ENCODE results near the gene OTUB1. TPM values are rescaled to one million over a fixed set of nuclear protein-coding genes. Genes with fewer than 3 reads are reported as not detected.

Gene OTUB1
- total RNA-seq, 1 experiment from 2014 or later = 119 TPM

DNA sequence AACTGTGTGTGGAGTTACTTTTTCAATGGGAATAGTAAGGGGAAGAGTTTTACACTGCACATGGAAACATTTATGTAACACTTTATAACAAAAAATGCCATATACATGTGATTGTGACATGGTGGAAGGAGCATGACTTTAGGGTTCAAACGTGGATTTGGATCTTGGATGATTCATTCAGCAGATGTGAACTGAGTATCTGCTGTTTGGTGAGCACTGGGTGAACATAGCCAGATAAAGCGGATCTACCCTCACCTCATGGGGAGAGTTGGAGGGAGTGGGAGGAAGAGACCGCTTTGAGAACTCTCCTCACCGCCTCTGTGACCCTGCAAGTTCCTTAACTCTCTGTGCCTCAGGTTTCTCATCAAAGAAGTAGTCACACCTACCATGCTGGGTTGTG is 44.3 kb upstream of the OTUB1 start:
- CTCF ChIA-PET = interaction anchor here (0.5 kb wide), 1 partner anchor 436 kb away, joined by 7 read pairs; the partner anchor contains the start of gene LGALS12
- no TSS peak for BruUV-seq (replicated peaks)
- POLR2A ChIA-PET (ENCODE audit: unreplicated experiment) = no interaction called here

DNA sequence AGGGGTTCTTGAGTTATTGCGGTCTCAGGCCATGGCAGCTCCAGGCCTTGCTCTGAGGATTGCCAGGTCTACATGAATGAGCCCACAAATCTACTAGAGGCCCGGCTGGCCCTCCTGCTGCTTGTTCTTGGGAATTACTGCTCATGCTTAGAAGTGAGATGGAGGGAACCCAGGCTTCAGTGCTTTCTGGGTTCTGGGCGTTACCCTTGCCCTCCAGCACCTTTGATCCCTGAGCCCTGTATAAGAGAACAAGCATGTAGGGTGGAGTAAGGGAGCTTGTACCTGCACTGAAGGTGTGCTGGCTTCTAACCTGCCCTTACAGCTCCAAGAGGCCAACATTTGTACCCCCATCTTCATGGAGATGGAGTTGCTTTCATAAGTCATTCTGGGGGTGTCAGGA is 43.4 kb upstream of the OTUB1 start:
- Histone ChIP-seq H3K79me2 (ENCODE audit: low read depth) (peaks cover 57% of the 10 kb centered on the region), H3K4me2 (no peak overlapping the region), H3K9me2 (ENCODE audit: insufficient read depth) (no peaks in the 10 kb centered on the region), H4K20me1 (ENCODE audit: insufficient read depth) (peaks cover 43% of the 10 kb centered on the region), H3K4me1 (replicated peaks; ENCODE audit: insufficient read depth) (peaks cover 18% of the 10 kb centered on the region), H3K4me3 (no peak overlapping the region), H2AFZ (no peak overlapping the region), H3F3A (ENCODE audit: insufficient read depth, low read depth) (peaks cover 29% of the 10 kb centered on the region), H3K9me3 (ENCODE audit: insufficient read depth, low read depth) (no peaks in the 10 kb centered on the region), H3K27ac (no peak overlapping the region), H3K27me3 (ENCODE audit: insufficient read depth, low read depth) (no peaks in the 10 kb centered on the region), H3K36me3 (ENCODE audit: low read depth) (peaks cover 28% of the 10 kb centered on the region)
- no TSS peak for BruUV-seq (replicated peaks)
- CTCF ChIA-PET = interaction anchor here (0.5 to 0.6 kb wide), 2 partner anchors 42 to 132 kb away, joined by 3 to 4 read pairs; no protein-coding TSS in a partner anchor
- intact Hi-C loops (cut with micrococcal nuclease; ENCODE audit: unreplicated experiment) = no loop called here
- TF ChIP-seq, protein P1, sequence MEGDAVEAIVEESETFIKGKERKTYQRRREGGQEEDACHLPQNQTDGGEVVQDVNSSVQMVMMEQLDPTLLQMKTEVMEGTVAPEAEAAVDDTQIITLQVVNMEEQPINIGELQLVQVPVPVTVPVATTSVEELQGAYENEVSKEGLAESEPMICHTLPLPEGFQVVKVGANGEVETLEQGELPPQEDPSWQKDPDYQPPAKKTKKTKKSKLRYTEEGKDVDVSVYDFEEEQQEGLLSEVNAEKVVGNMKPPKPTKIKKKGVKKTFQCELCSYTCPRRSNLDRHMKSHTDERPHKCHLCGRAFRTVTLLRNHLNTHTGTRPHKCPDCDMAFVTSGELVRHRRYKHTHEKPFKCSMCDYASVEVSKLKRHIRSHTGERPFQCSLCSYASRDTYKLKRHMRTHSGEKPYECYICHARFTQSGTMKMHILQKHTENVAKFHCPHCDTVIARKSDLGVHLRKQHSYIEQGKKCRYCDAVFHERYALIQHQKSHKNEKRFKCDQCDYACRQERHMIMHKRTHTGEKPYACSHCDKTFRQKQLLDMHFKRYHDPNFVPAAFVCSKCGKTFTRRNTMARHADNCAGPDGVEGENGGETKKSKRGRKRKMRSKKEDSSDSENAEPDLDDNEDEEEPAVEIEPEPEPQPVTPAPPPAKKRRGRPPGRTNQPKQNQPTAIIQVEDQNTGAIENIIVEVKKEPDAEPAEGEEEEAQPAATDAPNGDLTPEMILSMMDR (conservative IDR thresholded peaks at IDR 0.05) = no peak
- TF ChIP-seq EZH2 (IDR thresholded peaks at IDR 0.05; ENCODE audit: low read depth) = no peak
- DNase-seq = no peak
- POLR2A ChIA-PET (ENCODE audit: unreplicated experiment) = no interaction called here

More for the DNA sequence above, 44.3 kb upstream of the OTUB1 start:
- Histone ChIP-seq H3K27ac (no peak overlapping the region), H3K27me3 (ENCODE audit: insufficient read depth, low read depth) (no peaks in the 10 kb centered on the region), H3K79me2 (ENCODE audit: low read depth) (peaks cover 57% of the 10 kb centered on the region), H3K36me3 (ENCODE audit: low read depth) (peaks cover 22% of the 10 kb centered on the region), H3K9me3 (ENCODE audit: insufficient read depth, low read depth) (no peaks in the 10 kb centered on the region), H3K4me1 (replicated peaks; ENCODE audit: insufficient read depth) (peaks cover 24% of the 10 kb centered on the region), H3K4me3 (no peak overlapping the region), H3K9me2 (ENCODE audit: insufficient read depth) (no peaks in the 10 kb centered on the region), H3K4me2 (no peak overlapping the region), H4K20me1 (ENCODE audit: insufficient read depth) (peaks cover 43% of the 10 kb centered on the region), H2AFZ (no peak overlapping the region), H3F3A (ENCODE audit: insufficient read depth, low read depth) (peaks cover 28% of the 10 kb centered on the region)
- no peak for DNase-seq
- no peak for TF ChIP-seq EZH2 (IDR thresholded peaks at IDR 0.05; ENCODE audit: low read depth)
- TF ChIP-seq, protein P1 (conservative IDR thresholded peaks at IDR 0.05) = no peak
- intact Hi-C loops (cut with micrococcal nuclease; ENCODE audit: unreplicated experiment) = no loop called here

DNA sequence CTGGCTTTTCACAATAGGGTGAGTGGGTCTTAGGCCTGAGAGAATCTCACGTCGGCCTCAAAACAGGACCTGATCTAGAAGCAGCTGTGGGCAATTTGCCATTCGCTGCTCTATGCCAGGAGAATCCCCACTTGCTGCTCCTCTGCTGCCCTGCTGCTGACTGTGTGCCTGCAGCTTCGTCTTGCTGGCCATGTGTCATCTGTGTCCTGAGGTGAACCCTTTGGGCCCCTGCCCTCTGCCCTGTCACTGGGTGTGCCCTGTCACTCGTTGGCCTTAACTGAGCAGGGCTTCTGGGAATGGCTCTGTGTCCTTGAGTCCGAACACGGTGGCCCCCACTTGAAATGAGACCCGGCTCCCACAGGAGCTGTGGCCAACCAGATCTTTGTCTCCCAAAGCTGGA is 41.3 kb upstream of the OTUB1 start:
- Histone ChIP-seq H4K20me1 (ENCODE audit: insufficient read depth) (peaks cover 43% of the 10 kb centered on the region), H3K4me3 (no peak overlapping the region), H3K79me2 (ENCODE audit: low read depth) (peaks cover 45% of the 10 kb centered on the region), H3K27ac (no peak overlapping the region), H3K9me3 (ENCODE audit: insufficient read depth, low read depth) (no peaks in the 10 kb centered on the region), H3K4me2 (no peak overlapping the region), H3K4me1 (replicated peaks; ENCODE audit: insufficient read depth) (peaks cover 13% of the 10 kb centered on the region), H3K27me3 (ENCODE audit: insufficient read depth, low read depth) (no peaks in the 10 kb centered on the region), H3F3A (ENCODE audit: insufficient read depth, low read depth) (peaks cover 31% of the 10 kb centered on the region; the same call in 1 of the 2 replicates), H3K9me2 (ENCODE audit: insufficient read depth) (no peaks in the 10 kb centered on the region), H2AFZ (no peak overlapping the region), H3K36me3 (ENCODE audit: low read depth) (peaks cover 37% of the 10 kb centered on the region)
- POLR2A ChIA-PET (ENCODE audit: unreplicated experiment) = no interaction called here
- BruUV-seq (replicated peaks) = no TSS peak
- intact Hi-C loops (cut with micrococcal nuclease; ENCODE audit: unreplicated experiment) = loop anchor here (1.0 kb wide), 3 partner anchors 73 to 177 kb away; partner anchors contain the start of gene ZFTA
- DNase-seq = no peak
- CTCF ChIA-PET = interaction anchor here (1.4 to 2.2 kb wide), 2 partner anchors 10 to 107 kb away, joined by 9 to 35 read pairs; partner anchors contain the start of gene MARK2
- TF ChIP-seq, protein P1 (conservative IDR thresholded peaks at IDR 0.05) = no peak
- no peak for TF ChIP-seq EZH2 (IDR thresholded peaks at IDR 0.05; ENCODE audit: low read depth)
